ENCODE results near the gene ENAH.

DNA sequence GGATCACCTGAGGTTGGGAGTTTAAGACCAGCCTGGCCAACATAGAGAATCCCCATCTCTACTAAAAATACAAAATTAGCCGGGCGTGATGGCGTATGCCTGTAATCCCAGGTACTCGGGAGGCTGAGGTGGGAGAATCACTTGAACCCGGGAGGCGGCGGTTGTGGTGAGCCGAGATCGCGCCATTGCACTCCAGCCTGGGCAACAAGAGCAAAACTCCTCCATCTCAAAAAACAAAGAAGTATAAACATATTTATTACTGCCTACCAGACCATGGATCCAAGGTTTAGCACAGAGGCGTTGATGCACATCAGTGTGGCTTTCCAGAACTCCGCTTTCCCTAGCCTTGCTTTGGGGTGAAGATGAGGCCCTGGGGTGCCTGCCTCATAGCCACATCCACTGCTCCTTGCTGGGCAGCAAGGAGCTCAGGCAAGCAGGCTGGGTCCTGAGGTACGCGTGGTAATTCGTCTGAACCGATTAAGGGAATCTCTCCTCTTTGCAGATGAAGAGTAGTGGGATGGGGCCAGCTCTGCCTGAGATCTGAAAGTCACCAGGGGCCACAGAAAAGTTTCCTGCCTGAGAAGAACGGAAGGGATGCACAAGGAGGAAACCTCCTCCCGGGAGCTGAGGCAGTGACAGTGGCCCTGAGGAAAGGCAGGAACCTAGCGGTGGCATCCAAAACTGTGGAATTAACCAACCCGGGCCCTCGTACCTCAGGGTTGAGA, 172.8 kb downstream of the ENAH start:
- TF ChIP-seq, protein P1, sequence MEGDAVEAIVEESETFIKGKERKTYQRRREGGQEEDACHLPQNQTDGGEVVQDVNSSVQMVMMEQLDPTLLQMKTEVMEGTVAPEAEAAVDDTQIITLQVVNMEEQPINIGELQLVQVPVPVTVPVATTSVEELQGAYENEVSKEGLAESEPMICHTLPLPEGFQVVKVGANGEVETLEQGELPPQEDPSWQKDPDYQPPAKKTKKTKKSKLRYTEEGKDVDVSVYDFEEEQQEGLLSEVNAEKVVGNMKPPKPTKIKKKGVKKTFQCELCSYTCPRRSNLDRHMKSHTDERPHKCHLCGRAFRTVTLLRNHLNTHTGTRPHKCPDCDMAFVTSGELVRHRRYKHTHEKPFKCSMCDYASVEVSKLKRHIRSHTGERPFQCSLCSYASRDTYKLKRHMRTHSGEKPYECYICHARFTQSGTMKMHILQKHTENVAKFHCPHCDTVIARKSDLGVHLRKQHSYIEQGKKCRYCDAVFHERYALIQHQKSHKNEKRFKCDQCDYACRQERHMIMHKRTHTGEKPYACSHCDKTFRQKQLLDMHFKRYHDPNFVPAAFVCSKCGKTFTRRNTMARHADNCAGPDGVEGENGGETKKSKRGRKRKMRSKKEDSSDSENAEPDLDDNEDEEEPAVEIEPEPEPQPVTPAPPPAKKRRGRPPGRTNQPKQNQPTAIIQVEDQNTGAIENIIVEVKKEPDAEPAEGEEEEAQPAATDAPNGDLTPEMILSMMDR (IDR thresholded peaks at IDR 0.05 in 8 of 11, conservative IDR thresholded peaks at IDR 0.05 in 3 of 11): no peak
- no peak for TF ChIP-seq POLR2A (IDR thresholded peaks at IDR 0.05)
- TF ChIP-seq POLR2AphosphoS5 (IDR thresholded peaks at IDR 0.05): no peak
